HepG2 (cell line): ENCODE data around the gene CARHSP1. TPM values are rescaled to one million over a fixed set of nuclear protein-coding genes. Genes with fewer than 3 reads are reported as not detected.

Experiments
- BRD4 ChIP-seq: sonication (generic); formaldehyde crosslinking; IDR thresholded peaks from 2 replicates; pipeline ENCODE4 v1.4.0; 2020; ENCODE audit warnings: missing genetic modification reagents
- CHD2 ChIP-seq: IDR thresholded peaks from 2 replicates; pipeline ENCODE4 v1.6.1; 2011; ENCODE audit warnings: low read depth, low read length, improper control_type of control experiment
- DMAP1 ChIP-seq: IDR thresholded peaks from 2 replicates; pipeline ENCODE4 v1.6.1; 2016
- ELF1 ChIP-seq: sonication (generic); formaldehyde crosslinking; IDR thresholded peaks from 2 replicates; pipeline ENCODE4 v1.4.0; 2020; ENCODE audit warnings: missing genetic modification reagents
- GRHL1 ChIP-seq: sonication (generic); formaldehyde crosslinking; conservative IDR thresholded peaks from 2 replicates; pipeline ENCODE4 v1.8.0; 2022; ENCODE audit warnings: missing genetic modification reagents
- HDAC1 ChIP-seq: sonication (generic); formaldehyde crosslinking; IDR thresholded peaks from 2 replicates; pipeline ENCODE4 v1.5.1; 2020; ENCODE audit warnings: mild to moderate bottlenecking, missing genetic modification reagents
- HHEX ChIP-seq: IDR thresholded peaks from 2 replicates; pipeline ENCODE4 v1.6.1; 2016; ENCODE audit warnings: control low read depth
- HNF1B ChIP-seq: sonication (generic); formaldehyde crosslinking; IDR thresholded peaks from 2 replicates; pipeline ENCODE4 v1.5.1; 2020; ENCODE audit warnings: mild to moderate bottlenecking, moderate library complexity, missing genetic modification reagents
- PATZ1 ChIP-seq: sonication (generic); formaldehyde crosslinking; IDR thresholded peaks from 2 replicates; pipeline ENCODE4 v1.4.0; 2020; ENCODE audit warnings: missing genetic modification reagents
- RNF2 ChIP-seq: fragments of 450-650 bp; conservative IDR thresholded peaks from 2 replicates; pipeline ENCODE4 v1.6.1; 2016; ENCODE audit warnings: low read depth
- SALL2 ChIP-seq: sonication (generic); formaldehyde crosslinking; IDR thresholded peaks from 2 replicates; pipeline ENCODE4 v1.8.1; 2023; ENCODE audit warnings: mild to moderate bottlenecking, missing genetic modification reagents, inconsistent platforms
- SETDB1 ChIP-seq: sonication (generic); formaldehyde crosslinking; IDR thresholded peaks from 2 replicates; pipeline ENCODE4 v1.5.1; 2020; ENCODE audit warnings: missing genetic modification reagents, mild to moderate bottlenecking, borderline replicate concordance
- SMARCE1 ChIP-seq: fragments of 450-650 bp; IDR thresholded peaks from 2 replicates; pipeline ENCODE4 v1.6.1; 2017; ENCODE audit warnings: borderline replicate concordance
- SNAI1 ChIP-seq: sonication (generic); formaldehyde crosslinking; IDR thresholded peaks from 2 replicates; pipeline ENCODE4 v1.5.0; 2020; ENCODE audit warnings: mild to moderate bottlenecking, missing genetic modification reagents, borderline replicate concordance
- SNRNP70 ChIP-seq: fragments of 200-400 bp; formaldehyde crosslinking; IDR thresholded peaks from 2 replicates; pipeline ENCODE4 v1.6.1; 2017; ENCODE audit warnings: mild to moderate bottlenecking, low read depth, low read length, moderate library complexity
- SRF ChIP-seq: IDR thresholded peaks from 2 replicates; pipeline ENCODE4 v1.6.1; 2011; ENCODE audit warnings: mild to moderate bottlenecking, low read depth, low read length, moderate library complexity
- ZBTB49 ChIP-seq: sonication (generic); formaldehyde crosslinking; IDR thresholded peaks from 2 replicates; pipeline ENCODE4 v1.4.0; 2020; ENCODE audit warnings: missing genetic modification reagents, borderline replicate concordance
- ZNF136 ChIP-seq: sonication (generic); formaldehyde crosslinking; IDR thresholded peaks from 2 replicates; pipeline ENCODE4 v1.8.1; 2022; ENCODE audit warnings: low read depth, mild to moderate bottlenecking, moderate library complexity, missing genetic modification reagents
- ZNF138 ChIP-seq: sonication (generic); formaldehyde crosslinking; IDR thresholded peaks from 2 replicates; pipeline ENCODE4 v1.5.0; 2020; ENCODE audit warnings: mild to moderate bottlenecking, low read depth, missing genetic modification reagents
- ZNF468 ChIP-seq: sonication (generic); formaldehyde crosslinking; IDR thresholded peaks from 2 replicates; pipeline ENCODE4 v1.8.0; 2022; ENCODE audit warnings: mild to moderate bottlenecking, moderate library complexity, missing genetic modification reagents
- polyA plus RNA-seq, 8 experiments: library from polyadenylated mRNA; depleted of rRNA in 3 of 8; stranded (reverse) in 7 of 8; unstranded in 1 of 8; fragments of >200 nt; fragmentation: Illumina TruSeq in 4 of 8; extraction: Trizol in 4 of 8; gene quantifications; 2 replicates each; pipeline versions ENCODE4 v1.2.1 to v1.2.3, GENCODE V29; 2011 to 2016; ENCODE audit warnings: low read depth in 4 of 8, missing spikeins in 1 of 8, mixed read lengths in 1 of 8; ENCODE audit not compliant: insufficient read depth in 1 of 8
- total RNA-seq, 5 experiments: library from RNA; depleted of rRNA; stranded (reverse); fragments of >200 nt; fragmentation: Illumina TruSeq; extraction: Trizol; gene quantifications; 2 replicates each; pipeline ENCODE4 v1.2.3, GENCODE V29; 2016; ENCODE audit warnings: low read depth in 1 of 5
- TF ChIP-seq, protein P1 (sequence below): sonication (generic); formaldehyde crosslinking; IDR thresholded peaks from 2 replicates; pipeline ENCODE4 v1.8.1; 2023; ENCODE audit warnings: mild to moderate bottlenecking, missing genetic modification reagents, borderline replicate concordance

Gene CARHSP1
- total and polyA plus RNA-seq, 2 of the 13 experiments (the other 11 are each of a cell fraction or from before 2014, with no cell fraction given), result 173 to 345 TPM

GRCh38 chr16:8863594-8864424 lies 5.0 kb downstream of the CARHSP1 start (continued):
- TF ChIP-seq GRHL1 (no peak; the same call in 1 of the 2 replicates), BRD4 (peak; percentile 67), ZNF136 (CRISPR knock-in tag) (no peak), ELF1 (CRISPR knock-in tag) (peak; percentile 52), SMARCE1 (no peak), CHD2 (no peak; the same call in 1 of the 2 replicates), SNRNP70 (no peak), SALL2 (CRISPR knock-in tag) (peak; percentile 100), DMAP1 (CRISPR knock-in tag) (no peak; the same call in none of the 2 replicates), HHEX (0 out of 2 replicates have a peak, but pooled peaks have one; percentile 6), RNF2 (peak; percentile 50), SNAI1 (CRISPR knock-in tag) (peak; percentile 82; the same call in 1 of the 2 replicates), ZNF468 (CRISPR knock-in tag) (peak; percentile 96), SETDB1 (CRISPR knock-in tag) (no peak), PATZ1 (CRISPR knock-in tag) (peak; percentile 100), HDAC1 (CRISPR knock-in tag) (peak; percentile 100), ZNF138 (CRISPR knock-in tag) (peak; percentile 99), SRF (no peak), HNF1B (CRISPR knock-in tag) (peak; percentile 97), ZBTB49 (CRISPR knock-in tag) (no peak)
- TF ChIP-seq, protein P1, sequence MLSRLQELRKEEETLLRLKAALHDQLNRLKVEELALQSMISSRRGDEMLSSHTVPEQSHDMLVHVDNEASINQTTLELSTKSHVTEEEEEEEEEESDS (CRISPR knock-in tag), result no peak
